A673 (cell line): ENCODE results near the gene ALG8.

Source experiments
- EZH2 ChIP-seq: fragments of 200-600 bp; sonication (generic); IDR thresholded peaks from 2 replicates; pipeline ENCODE4 v1.6.1; 2017; ENCODE audit warnings: borderline replicate concordance, low read depth, mild to moderate bottlenecking, mixed read lengths, antibody characterized with exemption, low read length; ENCODE audit not compliant: poor library complexity, severe bottlenecking
- TF ChIP-seq, protein P1 (sequence below): fragments of 300-800, 200-600 bp; sonication (generic); conservative IDR thresholded peaks from 2 replicates; pipeline ENCODE4 v1.5.1; 2017; ENCODE audit warnings: low read depth, mild to moderate bottlenecking, antibody characterized with exemption, low read length, moderate library complexity, mixed read lengths

DNA sequence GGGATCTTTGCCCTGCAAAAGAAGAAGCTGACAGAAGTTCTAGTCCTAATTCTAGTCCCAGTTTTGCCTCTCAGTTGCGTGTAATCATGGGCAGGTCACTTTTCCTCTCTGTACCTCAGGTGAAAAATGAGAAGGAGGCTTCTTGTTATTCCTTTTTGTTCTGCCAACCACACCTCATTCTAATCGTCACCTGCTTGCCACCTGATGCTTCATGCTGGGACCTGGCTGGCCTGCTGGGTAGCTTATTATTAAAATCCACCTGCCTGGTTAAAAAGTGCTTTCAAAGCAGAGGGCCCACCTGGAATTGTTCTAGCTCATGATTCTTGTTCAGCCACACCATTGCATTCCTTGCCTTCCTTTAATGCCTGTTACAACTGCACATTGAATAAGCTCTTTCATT lies 8.4 kb upstream of the ALG8 start:
- TF ChIP-seq, protein P1, sequence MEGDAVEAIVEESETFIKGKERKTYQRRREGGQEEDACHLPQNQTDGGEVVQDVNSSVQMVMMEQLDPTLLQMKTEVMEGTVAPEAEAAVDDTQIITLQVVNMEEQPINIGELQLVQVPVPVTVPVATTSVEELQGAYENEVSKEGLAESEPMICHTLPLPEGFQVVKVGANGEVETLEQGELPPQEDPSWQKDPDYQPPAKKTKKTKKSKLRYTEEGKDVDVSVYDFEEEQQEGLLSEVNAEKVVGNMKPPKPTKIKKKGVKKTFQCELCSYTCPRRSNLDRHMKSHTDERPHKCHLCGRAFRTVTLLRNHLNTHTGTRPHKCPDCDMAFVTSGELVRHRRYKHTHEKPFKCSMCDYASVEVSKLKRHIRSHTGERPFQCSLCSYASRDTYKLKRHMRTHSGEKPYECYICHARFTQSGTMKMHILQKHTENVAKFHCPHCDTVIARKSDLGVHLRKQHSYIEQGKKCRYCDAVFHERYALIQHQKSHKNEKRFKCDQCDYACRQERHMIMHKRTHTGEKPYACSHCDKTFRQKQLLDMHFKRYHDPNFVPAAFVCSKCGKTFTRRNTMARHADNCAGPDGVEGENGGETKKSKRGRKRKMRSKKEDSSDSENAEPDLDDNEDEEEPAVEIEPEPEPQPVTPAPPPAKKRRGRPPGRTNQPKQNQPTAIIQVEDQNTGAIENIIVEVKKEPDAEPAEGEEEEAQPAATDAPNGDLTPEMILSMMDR = no peak
- no peak for TF ChIP-seq EZH2
